GM18867 (cell line): ENCODE data around the gene MTA1.

Source experiments
- ATAC-seq: cut with Tn5 transposase; IDR thresholded peaks from one replicate; pipeline ENCODE4 v1.9.1; 2021; ENCODE audit warnings: mild to moderate bottlenecking, moderate library complexity; ENCODE audit not compliant: unreplicated experiment

The MTA1 gene

DNA sequence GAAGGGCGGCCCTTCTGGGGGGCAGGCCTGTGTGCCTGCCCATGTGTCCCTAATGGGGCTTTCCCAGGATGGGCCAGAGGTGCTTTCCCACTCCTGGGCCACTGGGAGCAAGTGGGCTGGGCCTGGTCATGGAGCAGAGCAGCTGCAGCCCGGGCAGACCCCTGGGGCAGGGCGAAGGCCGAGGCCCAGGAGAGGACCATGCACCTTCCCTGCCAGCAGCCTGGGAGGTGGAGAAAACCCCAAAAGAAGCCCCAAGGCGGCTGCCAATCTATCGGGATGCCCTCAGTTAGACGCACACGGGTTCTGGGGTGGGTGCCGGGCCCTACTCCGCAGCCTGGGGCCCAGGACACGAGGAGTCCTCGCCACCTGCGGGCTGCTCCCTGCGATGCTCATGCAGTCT lies 38.9 kb downstream of the MTA1 start:
- ATAC-seq, result no peak

DNA sequence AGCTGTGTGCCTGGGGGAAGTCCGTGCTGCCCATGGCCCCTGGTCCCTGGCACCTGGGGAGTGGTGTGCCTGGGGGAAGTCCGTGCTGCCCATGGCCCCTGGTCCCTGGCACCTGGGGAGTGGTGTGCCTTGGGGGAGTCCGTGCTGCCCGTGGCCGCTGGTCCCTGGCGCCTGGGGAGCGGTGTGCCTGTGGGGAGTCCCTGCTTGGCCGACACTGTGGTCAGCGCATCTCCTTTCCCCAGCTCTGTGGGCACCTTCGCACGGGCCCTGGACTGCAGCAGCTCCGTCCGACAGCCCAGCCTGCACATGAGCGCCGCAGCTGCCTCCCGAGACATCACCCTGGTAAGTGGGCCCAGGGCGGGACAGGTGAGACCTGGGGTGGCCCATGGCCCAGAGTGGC lies 40.5 kb downstream of the MTA1 start:
- no peak for ATAC-seq

DNA sequence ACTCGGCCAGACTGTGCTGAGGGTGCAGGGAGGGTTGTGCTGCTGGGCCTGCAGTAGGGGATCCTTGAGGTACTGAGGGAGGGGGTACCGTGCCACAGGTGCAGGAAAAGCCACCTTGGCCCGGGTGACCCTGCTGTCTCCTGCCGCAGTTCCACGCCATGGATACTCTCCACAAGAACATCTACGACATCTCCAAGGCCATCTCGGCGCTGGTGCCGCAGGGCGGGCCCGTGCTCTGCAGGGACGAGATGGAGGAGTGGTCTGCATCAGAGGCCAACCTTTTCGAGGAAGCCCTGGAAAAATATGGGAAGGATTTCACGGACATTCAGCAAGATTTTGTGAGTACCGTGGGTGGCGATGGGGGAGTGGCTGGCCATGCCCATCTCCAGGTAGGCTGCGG lies 41.0 kb downstream of the MTA1 start:
- no peak for ATAC-seq

DNA sequence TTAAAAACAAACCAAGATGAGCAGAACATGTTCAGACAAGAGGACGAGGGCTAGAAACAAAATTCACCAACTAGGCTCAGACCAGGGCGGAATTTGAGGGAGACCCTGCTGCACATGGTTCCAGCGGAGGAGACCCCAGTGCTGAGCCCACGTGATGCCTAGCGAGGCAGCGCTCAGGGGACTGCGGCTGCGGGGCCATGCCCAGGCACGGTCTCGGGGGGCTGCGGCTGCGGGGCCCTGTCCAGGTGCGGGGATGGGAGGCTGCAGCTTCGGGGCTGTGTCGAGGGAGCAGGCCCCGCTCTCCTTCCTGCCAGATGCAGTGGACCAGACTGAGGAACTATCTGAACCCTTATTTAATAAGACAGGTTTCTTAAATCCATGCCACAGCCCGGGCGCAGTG lies 42.3 kb downstream of the MTA1 start:
- ATAC-seq, result no peak

DNA sequence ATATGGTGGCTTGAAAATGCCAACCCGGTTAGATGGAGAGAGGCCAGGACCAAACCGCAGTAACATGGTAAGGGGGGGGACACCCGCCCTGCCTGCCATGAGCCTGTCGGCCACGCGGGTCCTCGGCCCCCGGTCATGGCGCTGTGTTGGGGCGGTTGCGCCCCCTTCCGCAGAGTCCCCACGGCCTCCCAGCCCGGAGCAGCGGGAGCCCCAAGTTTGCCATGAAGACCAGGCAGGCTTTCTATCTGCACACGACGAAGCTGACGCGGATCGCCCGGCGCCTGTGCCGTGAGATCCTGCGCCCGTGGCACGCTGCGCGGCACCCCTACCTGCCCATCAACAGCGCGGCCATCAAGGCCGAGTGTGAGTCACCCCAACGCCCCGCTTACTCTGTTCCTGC lies 44.9 kb downstream of the MTA1 start:
- no peak for ATAC-seq

DNA sequence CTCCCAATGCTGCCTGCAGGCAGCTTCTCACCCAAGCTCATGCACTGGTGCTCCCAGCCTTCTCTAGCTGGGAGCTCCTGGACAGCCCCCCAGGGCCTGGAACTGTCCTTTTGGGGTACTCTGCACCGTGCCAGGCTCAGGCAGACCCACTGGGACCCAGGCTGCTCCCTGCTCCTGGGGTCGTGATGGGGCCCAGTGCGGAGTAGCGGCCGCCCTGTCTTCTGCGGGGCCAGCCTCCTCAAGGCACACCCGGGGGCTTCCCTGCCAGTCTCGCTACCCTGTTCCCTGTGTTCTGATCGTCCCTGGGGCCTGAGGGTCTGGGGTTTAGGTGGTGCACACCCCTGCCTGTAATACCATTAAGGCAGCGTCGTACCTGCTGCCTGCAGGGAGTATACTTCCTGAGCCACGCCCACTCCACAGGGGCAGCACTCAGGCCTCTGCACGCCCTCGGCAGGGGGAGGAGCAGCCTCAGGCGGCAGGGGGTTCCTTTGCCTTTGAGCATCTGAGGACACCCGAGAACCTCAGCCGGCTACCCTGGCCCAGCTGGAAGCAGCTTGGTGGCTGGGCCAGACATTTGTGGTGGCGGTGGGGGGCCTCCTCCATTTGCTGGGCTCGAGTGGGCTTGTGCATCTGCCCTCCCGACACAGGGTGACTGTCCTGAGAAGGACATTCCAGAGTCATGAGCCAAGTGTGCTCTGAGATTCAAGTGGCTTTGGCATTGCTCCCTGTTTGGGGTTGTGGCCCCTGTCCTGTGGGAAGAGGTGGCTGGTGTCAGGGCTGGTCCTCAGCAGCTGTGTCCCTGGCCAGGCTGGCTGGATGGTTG lies 45.8 kb downstream of the MTA1 start:
- no peak for ATAC-seq

DNA sequence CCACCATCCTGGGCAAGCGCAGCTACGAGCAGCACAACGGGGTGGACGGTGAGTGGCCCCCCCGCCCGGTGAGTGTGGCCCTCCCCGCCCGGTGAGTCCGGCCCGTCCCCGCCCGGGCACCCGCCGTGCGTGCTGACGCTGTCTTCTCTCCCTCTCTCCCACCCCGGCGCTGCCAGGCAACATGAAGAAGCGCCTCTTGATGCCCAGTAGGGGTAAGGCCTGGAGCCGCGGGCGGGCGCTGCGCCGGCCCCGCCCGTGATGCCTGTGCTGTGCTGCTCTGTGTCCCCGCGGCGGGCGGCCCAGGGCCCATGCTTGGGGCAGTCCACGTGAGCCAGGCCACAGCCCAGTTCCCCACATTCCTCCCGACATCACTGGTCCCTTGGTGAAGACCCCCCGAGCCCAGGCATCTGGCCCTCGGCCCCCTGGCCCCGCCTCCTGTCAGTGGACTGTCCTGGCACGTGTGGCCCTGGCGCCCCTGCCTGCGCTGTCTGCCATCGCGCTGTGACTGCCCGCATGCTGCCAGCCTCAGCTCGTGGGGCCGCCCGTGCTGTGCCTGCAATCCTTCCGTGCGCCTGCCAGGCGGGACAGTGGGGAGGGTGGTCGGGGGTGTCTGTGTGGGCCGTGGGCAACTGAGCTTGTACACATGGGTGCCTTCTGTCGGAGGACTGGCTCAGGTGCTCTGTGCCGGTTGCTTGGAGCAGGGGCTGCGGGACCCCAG lies 47.1 kb downstream of the MTA1 start:
- ATAC-seq, result no peak

DNA sequence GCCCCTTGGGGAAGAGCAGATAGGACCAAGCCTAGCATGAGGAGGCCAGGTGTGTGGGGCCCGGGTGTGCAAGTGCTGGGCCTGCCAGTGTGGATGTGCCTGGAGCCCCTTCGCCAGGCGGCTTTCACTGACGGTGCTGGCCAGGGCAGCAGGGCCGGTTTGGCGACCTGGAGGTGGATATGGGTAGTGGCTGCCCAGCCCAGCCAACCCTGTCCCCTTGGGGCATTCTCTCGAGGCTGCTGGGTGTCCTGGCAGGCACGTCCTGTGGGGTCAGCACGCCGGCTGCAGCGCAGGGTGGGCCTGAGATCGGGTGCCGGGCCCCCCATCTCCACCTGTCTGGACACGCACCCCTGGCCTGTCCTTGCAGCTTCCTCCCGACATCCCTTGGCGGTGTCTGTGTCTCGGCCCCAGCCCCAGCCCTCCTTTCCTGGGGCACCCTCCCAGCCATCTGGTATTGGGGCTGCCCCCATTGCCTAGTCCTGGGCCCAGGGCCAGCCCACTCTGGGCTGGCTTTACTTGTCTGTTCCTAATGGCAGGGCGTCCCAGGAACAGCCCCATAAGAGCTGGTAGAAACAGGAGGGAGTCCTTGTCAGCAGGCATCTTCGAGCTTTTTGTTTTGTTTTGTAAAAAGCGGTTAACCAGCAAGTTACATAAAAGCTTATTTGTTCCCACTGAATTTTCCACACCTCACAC lies 47.8 kb downstream of the MTA1 start:
- ATAC-seq, result no peak

DNA sequence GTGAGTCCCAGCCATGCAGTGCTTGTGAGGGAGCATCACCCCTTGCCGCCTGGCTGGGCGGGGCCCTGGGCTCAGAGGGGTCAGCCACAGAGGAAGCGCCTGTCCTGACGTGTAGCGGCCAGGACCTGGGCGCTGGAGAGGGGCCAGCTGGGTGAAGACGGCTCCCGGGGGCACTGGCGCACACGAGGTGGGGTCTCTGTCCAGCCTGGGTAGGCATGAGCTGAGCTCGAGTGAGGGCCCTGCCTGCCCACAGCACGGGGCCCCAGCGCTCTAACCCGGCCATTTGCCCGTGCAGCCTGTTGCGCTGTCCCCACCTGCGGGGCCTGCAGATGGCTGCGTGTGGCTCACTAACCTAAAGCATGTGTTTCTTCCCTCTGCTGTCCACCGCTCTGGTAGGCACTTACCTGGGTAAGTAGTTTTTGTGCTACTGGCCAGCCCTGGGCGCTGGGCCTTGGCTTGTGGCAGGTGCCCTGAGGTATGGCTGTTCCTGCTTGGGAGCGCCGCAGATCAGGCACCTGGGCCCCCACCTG lies 48.4 kb downstream of the MTA1 start:
- no peak for ATAC-seq

DNA sequence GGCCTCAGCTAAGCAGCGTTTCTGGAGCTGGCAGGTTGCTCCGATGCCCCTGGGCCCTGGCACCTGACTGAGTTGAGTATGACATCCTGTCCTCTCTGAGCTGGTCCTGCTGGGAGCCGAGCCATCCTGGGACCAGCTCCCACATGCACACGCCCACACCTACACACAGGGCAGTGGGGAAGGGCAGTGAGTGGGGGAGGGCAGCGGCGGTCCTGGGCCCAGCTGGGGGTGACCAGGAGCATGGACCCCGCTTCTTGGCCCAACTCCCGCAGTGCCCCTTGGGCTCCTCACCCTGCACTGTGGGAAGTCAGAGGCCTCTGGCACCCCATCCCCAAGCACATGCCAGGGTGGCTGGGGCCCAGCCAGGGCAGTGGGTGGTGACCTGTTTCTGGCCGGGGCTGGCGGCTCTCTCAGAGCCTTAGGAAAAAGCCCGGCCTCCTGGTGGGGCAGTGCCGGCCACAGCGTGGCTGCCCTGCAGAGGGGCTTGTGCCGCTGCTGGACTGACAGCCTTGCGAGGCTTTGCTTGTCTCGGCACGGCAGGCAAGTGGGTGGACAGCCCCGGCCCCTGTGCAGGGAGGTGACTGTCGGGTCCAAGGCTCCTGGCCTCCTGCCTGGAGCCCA lies 49.1 kb downstream of the MTA1 start:
- ATAC-seq, result no peak

DNA sequence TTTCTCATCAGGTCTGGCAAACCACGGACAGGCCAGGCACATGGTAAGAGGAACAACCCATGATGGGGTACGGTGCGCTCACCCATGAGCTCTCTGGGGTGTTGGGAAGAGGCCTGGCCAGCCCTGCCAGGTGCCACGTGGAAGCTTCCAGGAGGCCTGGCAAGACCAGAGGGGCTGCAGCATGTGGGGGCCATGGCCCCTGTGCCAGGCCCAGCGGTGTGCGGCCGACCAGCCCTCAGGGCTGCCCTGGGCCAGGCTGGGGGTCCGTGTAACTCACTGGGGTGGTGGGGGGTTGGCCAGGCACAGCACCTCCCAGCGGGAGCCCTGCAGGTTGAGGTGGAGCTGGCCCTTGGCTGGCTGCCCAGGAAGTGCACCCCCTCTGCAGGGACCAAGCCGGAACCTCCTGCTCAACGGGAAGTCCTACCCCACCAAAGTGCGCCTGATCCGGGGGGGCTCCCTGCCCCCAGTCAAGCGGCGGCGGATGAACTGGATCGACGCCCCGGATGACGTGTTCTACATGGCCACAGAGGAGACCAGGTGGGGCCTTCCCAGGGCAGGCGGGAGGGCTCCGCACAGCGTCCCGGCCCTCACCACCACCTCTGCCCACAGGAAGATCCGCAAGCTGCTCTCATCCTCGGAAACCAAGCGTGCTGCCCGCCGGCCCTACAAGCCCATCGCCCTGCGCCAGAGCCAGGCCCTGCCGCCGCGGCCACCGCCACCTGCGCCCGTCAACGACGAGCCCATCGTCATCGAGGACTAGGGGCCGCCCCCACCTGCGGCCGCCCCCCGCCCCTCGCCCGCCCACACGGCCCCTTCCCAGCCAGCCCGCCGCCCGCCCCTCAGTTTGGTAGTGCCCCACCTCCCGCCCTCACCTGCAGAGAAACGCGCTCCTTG lies 50.1 kb downstream of the MTA1 start:
- no peak for ATAC-seq

DNA sequence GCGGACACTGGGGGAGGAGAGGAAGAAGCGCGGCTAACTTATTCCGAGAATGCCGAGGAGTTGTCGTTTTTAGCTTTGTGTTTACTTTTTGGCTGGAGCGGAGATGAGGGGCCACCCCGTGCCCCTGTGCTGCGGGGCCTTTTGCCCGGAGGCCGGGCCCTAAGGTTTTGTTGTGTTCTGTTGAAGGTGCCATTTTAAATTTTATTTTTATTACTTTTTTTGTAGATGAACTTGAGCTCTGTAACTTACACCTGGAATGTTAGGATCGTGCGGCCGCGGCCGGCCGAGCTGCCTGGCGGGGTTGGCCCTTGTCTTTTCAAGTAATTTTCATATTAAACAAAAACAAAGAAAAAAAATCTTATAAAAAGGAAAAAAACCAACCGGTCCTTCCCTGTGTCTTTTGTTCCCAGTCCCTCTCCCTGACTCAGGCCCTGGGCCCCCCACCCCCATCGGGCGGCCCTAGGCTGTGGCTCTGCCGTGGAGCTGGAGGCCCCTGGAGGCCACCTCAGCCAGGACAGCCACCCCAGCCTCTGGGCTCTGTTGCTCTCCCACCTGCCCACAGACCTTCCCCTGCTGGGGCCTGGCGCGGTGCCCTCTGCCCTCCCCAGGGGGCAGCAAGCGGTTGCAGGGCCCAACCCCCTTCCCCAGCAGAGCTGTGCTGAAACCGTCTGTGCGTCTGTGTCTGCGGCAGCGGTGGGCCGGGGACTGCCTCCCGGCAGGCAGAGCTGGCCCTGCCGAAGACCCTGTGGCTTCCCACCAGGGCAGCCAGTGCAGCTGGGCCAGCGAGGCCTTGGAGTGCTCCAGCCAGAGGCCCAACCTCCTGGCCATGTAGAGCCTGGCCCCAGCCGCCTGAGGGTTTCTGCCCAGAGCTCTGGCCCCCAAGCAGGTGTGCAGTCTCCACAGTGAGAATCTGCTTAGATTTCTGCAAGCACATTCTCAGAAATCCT lies 51.0 kb downstream of the MTA1 start:
- ATAC-seq, result no peak

DNA sequence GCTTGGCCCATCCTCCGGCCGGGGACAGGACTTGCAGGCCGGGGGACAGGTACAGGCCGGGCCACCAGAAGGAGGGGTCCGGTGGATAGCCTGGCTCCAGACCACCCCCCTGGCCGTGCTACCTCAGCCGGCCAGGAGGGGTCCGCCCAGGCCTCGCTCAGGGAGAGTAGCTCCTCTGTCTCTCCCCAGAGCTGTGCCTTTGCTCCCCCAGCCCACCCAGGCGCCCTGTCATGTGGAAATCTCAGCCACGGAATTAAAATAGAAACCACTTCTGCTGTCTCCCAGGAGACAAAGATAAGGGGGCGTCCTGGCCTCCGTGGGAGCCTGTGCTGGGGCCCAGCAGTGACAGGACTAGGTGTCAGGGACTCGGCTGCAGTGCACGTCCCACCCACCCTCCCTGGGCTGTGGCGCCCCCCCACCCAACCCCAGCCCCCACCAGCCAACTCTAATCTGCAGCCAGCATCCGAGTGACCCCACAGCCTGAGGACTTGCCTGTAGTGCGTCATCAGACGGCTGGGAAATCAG lies 51.7 kb downstream of the MTA1 start:
- ATAC-seq, result no peak

DNA sequence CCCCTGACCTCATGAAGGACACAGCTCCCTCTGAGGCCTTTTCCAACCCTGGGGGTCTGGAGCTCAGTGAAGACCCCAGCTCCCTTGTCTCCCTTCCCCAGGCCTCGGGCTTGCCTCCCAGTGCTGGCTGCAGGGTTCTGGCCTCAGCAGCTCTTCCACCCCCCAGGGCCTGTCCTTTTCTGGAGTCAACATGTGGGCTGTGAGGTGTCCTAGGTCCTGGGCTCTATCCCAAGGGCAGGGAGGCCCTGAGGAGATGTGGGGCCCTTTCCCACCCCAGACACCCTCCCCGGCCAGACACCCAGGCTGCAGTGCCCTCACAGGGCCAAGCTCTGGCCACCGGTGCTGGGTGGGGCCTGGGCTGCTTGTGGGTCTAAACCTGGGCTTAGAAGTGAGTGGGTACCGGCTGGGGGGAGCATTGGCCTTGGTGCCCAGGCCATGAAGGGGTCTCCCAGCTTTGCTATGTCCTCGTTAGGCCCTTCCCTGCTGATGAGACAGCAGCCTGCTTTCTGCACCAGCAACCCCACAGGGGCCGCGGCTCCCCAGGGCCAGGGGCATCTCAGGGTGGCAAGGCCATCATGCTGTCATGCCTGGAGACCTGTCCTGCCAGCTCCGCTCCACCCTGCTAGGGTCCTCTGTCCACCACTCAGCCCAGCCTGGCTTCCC lies 52.3 kb downstream of the MTA1 start:
- ATAC-seq, result no peak

DNA sequence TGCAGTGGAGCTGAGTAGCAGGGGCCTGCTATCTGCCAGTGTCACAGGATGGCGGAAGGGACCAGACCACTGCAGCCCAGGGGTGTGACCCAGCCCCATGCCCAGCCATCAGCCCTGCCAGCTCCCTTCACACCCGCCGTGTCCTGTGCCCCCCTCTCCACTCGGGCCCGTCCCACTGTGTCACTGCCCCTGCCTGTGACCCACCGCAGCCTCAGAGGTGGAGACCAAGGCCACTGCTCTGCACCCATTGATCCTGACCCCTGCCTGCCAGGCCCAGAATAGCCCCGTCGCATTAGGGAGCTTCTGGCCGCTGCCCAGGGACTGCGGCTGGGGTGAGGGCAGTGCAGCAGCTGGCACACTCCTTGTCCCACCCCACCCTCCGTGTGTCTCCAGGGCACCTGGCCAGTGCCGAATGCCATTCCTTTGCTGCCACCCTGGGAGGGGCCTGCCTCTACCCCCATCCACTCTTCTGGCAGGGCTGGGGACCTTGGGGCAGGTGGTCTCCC lies 52.9 kb downstream of the MTA1 start:
- no peak for ATAC-seq

DNA sequence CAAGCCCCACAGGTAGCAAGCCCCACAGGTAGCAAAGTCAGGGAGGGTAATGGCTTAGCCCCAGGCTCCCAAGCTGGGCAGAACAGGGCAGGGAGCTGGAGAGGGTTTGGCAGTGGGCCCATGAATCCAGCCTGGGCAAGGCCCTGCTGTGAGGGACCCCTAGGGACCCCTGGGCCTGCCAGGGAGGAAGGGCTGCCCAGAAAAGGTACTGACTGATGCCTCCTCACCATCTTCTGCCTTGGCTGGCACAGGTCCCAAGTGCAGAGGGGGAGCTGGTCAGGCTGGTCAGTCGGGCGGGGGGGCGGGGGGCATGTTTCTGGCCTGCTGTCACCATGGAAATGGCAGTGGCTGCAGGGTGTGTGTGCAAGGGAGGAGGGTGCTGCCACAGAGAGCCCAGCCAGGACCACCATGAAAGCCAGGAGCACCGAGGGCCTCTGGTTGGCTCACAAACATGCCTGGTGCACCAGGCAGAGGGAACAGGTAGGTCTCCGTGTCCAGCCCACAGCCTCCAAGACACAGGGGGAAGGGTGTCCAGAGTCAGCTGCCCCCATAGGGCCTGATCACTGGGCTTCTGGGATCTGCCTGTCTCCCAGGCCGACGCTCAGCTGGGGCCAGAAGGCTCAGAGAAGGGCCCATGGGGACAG lies 53.5 kb downstream of the MTA1 start:
- no peak for ATAC-seq

DNA sequence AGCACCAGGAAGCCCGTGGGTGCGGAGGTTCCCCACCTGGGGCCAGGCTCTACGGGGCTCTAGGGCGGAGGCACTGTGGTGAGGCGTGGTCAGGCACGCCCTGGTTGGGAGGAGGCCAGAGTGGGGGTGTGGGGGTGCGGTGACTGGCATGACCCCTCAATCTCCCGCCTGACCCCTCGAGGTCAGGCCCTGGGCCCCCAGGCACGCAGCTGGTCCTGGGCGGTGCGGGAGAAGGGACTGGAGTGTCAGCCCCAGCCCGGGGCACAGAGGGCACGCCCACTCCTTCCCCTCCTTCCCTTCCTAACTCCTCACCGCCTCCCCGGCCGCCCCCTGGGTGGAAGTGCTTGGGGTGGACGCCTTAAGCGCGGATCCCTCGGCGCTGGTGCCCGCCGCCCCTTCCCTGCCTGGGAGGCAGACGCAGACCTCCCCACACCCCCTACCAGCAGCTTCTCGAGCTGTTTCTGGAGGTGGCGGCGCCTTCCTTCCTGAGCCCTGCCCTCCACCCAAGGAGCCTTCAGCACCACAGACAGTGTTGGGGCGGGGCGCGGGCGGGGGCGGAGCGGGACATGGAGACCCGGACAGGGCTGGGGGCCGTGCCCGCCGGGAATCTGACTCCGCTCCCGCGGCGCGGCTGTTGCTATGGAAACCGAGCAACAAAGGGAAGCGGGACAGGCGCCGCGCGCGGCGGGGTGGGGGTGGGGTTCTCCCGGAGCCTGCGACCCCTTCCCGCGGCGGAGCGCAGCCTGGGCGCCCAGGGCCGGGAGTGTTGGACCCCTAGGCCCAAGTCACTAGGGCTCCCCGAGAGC lies 54.3 kb downstream of the MTA1 start:
- ATAC-seq, result no peak
